Activated CD4-positive, CD25-positive, alpha-beta regulatory T cell treated with anti-CD3 and anti-CD28 coated beads, Interleukin-2, amount 50 U/mL, for 72 hours (primary cell): ENCODE results near the gene TEAD1.

Experiments
- DNase-seq: peaks from one replicate; pipeline ENCODE4 v3.0.0; 2021

The TEAD1 gene

GRCh38 chr11:12793065-12793464 lies 118.8 kb downstream of the TEAD1 start:
- DNase-seq, result no peak

GRCh38 chr11:12793506-12793905 lies 119.3 kb downstream of the TEAD1 start:
- DNase-seq, result no peak

GRCh38 chr11:12794576-12795230 lies 120.5 kb downstream of the TEAD1 start:
- no peak for DNase-seq

GRCh38 chr11:12797996-12798395 lies 123.8 kb downstream of the TEAD1 start:
- DNase-seq, result no peak

GRCh38 chr11:12798609-12799011 lies 124.4 kb downstream of the TEAD1 start:
- DNase-seq, result no peak

GRCh38 chr11:12799334-12799835 lies 125.2 kb downstream of the TEAD1 start:
- no peak for DNase-seq

GRCh38 chr11:12800032-12800671 lies 125.9 kb downstream of the TEAD1 start:
- DNase-seq, result no peak

GRCh38 chr11:12800871-12801270 lies 126.7 kb downstream of the TEAD1 start:
- no peak for DNase-seq

GRCh38 chr11:12801976-12802375 lies 127.8 kb downstream of the TEAD1 start:
- no peak for DNase-seq

GRCh38 chr11:12802418-12803085 lies 128.3 kb downstream of the TEAD1 start:
- no peak for DNase-seq

GRCh38 chr11:12803086-12803826 lies 129.0 kb downstream of the TEAD1 start:
- DNase-seq, result no peak

GRCh38 chr11:12806113-12806512 lies 131.9 kb downstream of the TEAD1 start:
- DNase-seq, result no peak

GRCh38 chr11:12807621-12808020 lies 133.4 kb downstream of the TEAD1 start:
- no peak for DNase-seq

GRCh38 chr11:12808519-12808918 lies 134.3 kb downstream of the TEAD1 start:
- no peak for DNase-seq

GRCh38 chr11:12809364-12809763 lies 135.1 kb downstream of the TEAD1 start:
- DNase-seq, result no peak

- no peak for DNase-seq
These were observed 135.8 kb downstream of the TEAD1 start for GRCh38 chr11:12809864-12810567.

GRCh38 chr11:12810568-12810894 lies 136.3 kb downstream of the TEAD1 start:
- no peak for DNase-seq

- DNase-seq, result no peak
These were observed 137.6 kb downstream of the TEAD1 start for GRCh38 chr11:12811861-12812260.

GRCh38 chr11:12812849-12813248 lies 138.6 kb downstream of the TEAD1 start:
- no peak for DNase-seq

GRCh38 chr11:12813371-12814225 lies 139.4 kb downstream of the TEAD1 start:
- DNase-seq, result no peak

- no peak for DNase-seq
These were observed 140.9 kb downstream of the TEAD1 start for GRCh38 chr11:12815129-12815480.

- no peak for DNase-seq
These were observed 141.8 kb downstream of the TEAD1 start for GRCh38 chr11:12815931-12816494.
